NCI-H345 treated with DMSO at 0.1 percent for 48 hours (cell line): ENCODE results near the gene EEF1AKMT4.

Experiments
- DNase-seq: peaks from one replicate; lab custom pipeline; 2025; ENCODE audit not compliant: unreplicated experiment; lab: John Stamatoyannopoulos, UW

EEF1AKMT4 gene

DNA sequence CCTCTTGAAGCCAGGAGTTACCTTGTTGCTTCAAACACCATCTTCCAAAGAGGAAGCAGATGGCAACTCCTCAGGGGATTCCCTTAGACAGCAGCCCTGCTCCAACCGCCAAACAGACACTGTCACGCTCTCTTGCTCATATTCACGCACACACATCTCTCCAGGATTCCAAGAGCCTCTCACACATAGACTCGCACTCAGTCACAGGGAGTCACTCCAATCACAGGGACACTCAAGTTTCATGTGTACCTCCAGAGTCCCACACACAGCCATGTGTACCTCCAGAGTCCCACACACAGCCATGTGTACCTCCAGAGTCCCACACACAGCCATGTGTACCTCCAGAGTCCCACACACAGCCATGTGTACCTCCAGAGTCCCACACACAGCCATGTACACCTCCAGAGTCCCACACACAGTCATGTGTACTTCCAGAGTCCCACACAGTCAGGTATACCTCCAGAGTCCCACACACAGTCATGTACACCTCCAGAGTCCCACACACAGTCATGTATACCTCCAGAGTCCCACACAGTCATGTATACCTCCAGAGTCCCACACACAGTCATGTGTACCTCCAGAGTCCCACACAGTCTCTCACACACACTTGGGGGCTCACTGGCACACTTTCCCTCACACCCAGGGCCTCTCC is 14.0 kb upstream of the EEF1AKMT4 start:
- DNase-seq = peak; percentile 31

- no peak for DNase-seq
These were observed 13.4 kb upstream of the EEF1AKMT4 start for GRCh38 chr3:184236033-184236410.

DNA sequence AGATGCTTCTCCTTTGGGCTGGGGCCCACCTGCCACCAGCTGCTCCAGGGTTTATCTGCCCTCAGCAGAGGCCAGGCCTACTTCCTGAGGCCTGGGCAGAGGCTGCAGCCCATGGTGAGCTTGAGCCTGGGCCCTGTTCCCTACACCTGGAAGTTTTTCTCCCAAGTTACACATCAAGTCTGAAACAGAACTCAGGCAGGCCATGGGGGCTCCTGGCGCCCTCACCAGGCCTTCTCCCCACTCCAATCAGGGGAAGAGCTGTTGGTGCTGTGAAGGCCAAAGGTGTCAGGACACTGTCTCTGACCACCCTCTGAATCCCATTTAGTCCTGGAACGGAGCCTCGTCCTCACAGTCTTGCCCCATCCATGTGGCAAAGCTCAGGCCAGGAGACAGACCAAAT is 12.8 kb upstream of the EEF1AKMT4 start:
- no peak for DNase-seq

DNA sequence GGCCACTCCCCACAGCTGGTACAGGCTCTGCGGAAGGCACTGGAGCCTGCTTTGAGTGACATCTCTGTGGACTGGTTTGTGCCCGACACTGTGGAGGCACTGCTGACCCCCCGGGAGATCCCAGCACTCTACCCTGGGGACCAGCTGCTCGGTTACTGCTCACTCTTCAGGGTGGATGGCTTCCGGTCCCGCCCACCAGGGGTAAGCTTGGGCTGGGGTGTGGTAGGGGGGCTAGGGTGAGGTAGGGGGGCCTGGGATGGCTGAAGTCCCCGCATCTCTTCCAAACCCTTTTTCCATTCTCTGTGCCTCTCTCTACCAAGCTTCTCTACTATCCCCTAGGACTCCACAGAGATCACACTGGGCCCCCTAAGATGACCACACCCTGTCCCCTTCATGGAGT is 12.3 kb upstream of the EEF1AKMT4 start:
- DNase-seq = no peak

- DNase-seq = no peak
These were observed 11.7 kb upstream of the EEF1AKMT4 start for GRCh38 chr3:184237807-184238206.

GRCh38 chr3:184238246-184238818 is 11.1 kb upstream of the EEF1AKMT4 start:
- DNase-seq = no peak

DNA sequence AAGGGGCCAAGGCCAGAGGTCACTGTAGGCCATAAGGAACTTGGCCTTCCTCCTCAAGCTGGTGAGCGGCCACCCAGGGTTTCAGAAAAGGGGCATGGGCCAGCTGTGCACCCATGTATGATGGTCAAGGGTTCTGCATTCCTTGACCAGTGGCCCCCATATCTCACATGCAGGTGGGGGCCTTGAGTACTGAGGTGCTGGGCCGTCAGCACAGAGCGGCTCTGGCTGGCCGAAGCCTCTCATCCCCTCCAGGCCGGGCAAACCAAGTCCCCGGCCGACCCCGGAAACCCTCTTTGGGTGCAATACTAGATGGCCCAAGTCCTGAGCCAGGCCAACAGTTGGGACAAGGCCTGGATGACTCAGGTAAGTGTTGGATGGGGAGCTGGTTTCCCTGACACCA is 10.3 kb upstream of the EEF1AKMT4 start:
- DNase-seq = no peak

DNA sequence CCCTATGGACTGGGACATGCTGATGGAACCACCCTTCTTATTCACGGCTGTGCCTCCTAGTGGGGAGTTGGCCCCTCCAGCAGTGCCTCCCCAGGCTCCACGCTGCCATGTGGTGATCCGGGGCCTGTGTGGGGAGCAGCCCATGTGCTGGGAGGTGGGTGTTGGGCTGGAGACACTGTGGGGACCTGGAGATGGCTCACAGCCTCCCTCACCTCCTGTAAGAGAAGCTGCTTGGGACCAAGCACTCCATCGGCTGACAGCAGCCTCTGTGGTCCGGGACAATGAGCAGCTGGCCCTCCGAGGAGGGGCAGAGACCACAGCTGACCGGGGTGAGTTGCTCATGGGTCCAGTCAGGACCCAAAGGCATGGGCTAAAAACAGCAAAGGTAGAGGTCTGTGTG is 9.8 kb upstream of the EEF1AKMT4 start:
- DNase-seq = no peak

DNA sequence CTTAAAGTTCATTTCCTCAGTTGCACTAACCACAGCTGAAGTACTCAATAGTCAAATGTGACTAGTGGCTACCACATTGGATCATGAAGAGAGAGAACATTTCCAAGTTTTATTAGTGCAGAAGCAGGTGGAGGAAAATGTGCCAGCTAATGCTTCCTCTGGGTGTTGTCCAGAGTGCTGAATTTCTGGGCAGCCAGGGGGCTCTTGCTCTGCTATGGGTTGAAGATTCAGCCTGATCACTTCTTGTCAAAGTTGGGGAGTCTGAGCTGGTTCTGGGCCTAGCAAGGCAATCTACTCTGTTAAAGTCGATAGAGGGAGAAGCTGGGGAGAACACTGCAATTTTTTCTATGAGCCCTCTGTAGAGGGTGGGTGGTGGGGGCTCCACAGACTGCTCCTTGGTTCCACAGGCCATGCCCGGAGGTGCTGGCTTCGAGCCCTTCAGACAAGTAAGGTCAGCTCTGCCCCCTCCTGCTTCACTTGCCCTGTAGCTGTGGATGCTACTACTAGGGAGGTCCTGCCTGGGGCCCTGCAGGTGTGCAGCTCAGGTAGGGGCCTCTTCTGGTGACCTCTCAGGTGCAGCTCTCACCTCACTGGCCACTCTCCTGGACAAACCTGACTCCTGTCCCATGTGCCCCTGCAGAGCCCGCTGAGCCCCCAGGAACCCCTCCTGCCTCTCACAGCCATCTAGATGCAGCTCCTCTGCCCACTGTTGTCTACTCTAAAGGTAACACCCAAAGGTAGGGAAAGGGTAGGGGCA is 8.9 kb upstream of the EEF1AKMT4 start:
- no peak for DNase-seq

DNA sequence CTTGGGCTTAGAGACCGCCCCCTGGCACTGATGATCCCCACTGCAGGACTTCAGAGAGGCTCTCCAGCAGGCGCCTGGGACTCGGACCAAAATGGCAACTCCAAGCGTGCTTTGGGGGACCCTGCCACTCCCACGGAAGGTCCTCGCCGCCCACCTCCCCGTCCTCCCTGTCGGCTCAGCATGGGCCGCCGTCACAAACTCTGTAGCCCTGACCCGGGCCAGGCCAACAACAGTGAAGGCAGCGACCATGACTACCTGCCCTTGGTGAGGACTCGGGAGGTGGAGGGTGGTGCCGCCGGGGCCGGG is 8.4 kb upstream of the EEF1AKMT4 start:
- DNase-seq = no peak

GRCh38 chr3:184241447-184242296 is 7.8 kb upstream of the EEF1AKMT4 start:
- no peak for DNase-seq

DNA sequence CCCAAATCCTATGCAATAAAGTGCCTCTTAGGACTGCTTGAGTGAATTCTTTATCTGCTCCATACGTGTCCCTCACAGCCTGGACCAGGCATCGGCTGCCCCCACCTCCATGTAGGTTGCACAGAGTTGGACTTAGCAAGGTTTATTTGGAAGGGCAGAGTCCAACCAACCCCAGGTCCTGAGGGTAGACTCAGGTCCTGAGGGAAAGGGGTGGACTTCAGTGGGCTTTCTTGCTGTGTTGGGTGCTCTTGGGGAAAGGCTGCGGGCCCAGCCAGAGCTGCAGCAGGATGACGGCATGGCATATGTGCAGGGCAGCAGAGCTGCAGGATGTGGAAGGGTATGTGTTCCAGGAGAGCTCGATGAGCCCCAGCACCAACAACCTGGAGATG is 7.2 kb upstream of the EEF1AKMT4 start:
- DNase-seq = no peak

GRCh38 chr3:184248454-184249411 is 739 bp upstream of the EEF1AKMT4 start, which contains the start of gene ALG3:
ALG3 (minus strand) TSS chr3:184248962; CDS start chr3:184248940, 22 bp downstream.
- DNase-seq = peak; percentile 73

DNA sequence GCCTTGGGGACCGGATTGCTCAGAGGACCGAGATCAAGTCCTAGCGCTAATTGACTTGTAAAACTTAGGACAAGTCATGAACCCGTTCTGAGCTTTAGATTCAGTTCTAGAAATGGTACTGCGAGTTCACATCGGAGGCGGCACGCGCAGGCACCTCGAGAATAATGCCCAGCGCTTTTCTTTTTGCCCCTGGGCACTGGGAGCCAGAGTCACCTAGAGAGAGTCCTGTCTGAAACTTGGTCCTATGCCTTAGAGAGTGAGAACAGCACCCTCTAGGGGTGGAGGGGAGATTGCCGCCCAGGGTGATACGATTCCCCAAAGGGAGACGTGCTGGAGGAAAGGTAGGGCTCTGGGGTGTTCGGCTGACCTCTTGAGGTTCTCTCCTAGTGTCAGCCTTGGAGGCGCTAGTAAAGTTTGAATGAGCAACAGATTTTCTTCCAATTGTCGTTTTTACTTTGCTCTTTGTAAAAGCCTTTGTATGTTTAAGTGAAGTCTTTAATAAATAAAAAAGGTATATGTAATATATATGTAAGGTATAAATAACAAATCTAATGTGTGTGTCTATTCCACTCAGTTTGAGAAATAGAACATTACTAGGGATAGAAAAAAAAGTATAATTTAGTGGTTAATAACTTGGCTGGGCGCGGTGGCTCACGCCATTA is 826 bp downstream of the EEF1AKMT4 start:
- peak; percentile 94 for DNase-seq

DNA sequence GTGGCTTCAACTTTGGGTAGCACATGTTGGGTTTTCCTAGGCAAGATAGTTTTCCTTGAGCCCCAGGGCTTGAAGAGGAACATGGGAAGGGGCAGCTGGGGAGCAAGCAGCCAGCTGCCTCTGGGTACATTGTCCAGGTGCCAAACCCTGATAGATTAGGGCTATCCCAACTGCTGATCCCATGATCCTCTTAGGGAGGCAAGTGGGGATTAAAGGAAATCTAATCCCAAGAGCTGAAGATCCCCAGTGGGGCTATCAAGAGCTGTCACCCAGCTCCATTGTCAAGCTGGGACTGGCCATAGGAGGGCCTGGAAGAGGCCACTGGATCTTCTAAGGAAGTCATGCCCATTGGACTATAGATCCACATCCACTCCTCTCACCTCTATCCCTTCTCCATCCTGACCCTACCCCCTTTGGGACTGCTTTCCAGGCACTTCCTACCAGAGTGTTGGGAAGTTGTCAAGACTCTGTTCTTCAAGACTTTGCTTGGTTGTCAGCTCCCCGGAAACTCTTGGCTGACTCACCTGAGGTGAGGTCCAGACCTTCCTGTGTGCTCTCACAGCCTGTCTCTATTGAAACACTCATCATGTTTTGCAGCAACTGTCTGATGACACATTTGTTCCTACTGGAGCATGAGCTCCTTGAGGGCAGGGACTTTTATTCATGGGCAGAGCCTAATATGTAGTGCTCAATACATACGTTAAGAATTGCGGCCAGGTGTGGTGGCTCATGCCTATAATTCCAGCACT is 6.0 kb downstream of the EEF1AKMT4 start:
- DNase-seq = no peak

DNA sequence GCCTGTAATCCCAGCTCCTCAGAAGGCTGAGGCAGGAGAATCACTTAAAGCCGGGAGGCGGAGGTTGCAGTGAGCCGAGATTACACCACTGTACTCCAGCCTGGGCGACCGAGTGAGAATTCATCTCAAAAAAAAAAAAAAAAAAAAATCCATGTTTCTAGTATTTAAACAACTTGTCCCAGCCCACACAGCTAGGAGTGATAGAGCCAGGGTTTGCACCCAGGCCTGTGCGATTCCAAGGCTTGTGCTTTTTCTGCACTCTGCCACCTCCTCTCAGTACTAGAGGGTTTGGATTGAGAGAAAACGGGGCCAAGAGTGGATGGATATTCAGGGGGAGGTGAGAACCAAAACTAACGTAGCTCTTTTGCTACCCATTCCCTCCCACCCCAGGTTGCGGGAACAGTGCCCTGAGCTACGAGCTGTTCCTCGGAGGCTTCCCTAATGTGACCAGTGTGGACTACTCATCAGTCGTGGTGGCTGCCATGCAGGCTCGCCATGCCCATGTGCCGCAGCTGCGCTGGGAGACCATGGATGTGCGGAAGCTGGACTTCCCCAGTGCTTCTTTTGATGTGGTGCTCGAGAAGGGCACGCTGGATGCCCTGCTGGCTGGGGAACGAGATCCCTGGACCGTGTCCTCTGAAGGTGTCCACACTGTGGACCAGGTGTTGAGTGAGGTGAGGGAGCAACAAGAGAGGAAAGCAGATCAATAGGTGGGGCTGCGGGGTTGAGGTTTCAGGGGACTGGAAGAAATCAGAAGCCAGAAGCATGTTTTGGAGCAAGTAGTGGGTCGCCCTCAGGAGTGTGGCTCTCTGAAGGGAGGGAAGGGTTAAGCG is 7.8 kb downstream of the EEF1AKMT4 start:
- DNase-seq = no peak

DNA sequence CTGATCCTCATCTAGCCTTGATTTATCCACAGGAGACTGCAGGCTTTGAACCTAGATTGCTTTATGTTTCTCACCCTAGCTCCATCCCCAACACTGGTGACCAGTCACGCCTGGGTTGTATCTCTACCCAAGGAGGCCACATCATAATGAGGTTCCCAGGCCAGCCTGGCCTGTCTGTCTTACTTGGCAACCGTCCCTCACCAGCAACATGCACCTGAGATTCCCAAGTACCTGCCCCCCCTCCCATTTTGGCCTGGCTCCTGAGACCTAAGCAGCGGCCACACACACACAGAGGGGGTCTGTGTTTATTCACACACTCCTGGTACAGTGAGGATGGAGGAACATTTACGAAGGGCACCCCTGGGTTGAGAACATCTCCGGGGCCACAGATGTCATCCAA is 9.5 kb downstream of the EEF1AKMT4 start:
- no peak for DNase-seq

DNA sequence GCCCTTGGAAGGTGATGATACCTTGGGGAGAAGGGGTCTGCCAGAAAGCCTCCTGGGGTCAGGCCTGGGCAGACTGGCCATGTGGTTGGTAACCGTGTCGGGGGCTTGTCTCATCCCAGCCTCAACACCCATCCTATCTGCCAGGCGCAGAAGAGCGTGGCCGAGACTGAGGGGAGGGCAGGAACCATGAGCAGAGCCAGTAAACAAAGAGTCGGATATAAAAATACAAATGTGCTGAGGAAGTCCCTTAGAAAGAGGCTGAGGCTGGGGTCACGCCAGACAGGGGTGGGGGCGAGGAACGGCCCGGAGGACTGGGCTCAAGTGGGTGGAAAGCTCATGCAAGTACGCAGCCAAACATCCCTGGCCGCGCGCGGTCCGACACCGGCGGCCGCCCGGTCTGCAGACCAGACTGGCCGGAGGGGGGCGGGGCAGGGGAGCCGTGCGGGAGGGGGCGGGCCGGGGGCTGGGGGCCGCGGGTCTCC is 10.0 kb downstream of the EEF1AKMT4 start:
- DNase-seq = no peak
